Astrocyte of the hippocampus (primary cell): ENCODE results near the gene PTPRB.

Experiments
- DNase-seq: peaks from one replicate; pipeline ENCODE4 v3.0.0; 2011; ENCODE audit warnings: low read depth, low spot score

PTPRB gene

DNA sequence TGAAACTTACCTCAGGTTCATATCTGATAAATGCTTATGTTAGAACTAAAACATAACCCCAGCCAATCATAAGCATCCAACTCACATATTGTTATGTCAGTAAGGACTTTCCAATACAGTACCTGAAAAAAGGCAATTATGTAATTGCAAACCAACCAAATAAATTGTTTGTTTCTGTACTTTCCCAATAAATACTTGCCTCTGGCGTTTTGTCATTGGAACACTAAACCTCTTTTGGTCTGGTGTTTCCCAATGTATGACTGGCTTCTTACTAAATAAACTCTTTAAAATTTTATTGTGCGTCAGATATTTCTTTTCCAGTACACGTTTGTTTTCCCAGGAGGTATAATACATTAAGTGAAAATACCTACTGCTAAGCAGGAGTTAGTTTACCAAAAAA lies 6.7 kb upstream of the PTPRB start:
- DNase-seq = no peak

DNA sequence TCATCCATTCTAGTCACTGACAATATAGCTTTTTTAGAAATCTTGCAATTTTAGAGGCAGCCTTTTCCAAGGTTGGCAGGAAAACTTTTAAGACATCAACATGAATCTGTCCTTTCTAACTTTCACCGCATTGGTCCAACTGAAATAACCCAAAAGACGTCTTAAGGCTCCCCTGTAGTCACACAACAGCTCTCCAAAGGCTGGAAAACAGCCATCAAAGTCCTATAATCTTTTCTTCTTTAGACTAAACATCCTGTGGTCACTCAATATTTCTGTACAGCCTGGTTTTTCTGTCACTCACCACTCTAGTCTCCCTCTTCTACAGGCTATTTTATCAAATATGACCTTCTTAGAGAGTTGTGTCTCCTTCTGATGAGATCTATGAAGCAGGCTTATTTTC lies 4.5 kb upstream of the PTPRB start:
- DNase-seq = no peak

- DNase-seq = no peak
Observed at GRCh38 chr12:70640901-70641300, 3.7 kb upstream of the PTPRB start.

DNA sequence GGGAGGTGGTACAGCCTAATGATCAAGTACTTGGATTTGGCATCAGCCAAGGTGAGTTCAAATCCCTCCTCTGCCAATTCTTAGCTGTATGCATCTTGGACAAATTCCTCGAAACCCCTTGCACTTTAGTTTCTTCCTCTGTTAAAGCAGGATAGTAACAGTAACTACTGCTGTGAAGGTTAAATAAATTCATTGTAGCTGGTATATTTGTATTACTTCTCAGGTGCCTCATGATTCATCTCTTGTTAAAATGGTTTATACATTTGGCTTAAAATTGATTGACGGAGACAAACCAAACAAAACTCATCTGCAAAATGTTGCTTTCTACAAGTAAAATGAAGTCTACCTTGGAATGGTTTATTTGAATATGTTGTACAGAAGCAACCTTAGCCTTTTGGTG lies 2.3 kb upstream of the PTPRB start:
- DNase-seq = no peak

GRCh38 chr12:70638639-70639360 lies 1.6 kb upstream of the PTPRB start:
- no peak for DNase-seq

- no peak for DNase-seq
Observed at GRCh38 chr12:70635755-70636154, 1.5 kb downstream of the PTPRB start.

- no peak for DNase-seq
Observed at GRCh38 chr12:70628701-70629480, 8.3 kb downstream of the PTPRB start.

GRCh38 chr12:70627677-70628076 lies 9.6 kb downstream of the PTPRB start:
- DNase-seq = no peak

DNA sequence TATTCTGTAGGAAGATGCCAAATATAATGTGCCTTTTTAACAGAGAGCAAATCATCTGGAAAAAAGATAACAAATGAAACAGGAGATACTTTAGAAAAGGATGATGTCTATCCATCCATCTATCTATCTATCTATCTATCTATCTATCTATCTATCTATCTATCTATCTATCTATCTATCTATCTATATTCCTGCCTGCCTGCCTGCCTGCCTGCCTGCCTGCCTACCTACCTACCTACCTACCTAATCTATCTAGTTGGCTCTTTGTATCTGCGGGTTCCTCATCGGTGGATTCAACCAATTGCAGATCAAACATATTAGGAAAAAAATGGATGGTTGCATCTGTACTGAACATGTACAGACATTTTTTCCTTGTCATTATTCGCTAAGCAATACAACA lies 11.0 kb downstream of the PTPRB start:
- DNase-seq = no peak

DNA sequence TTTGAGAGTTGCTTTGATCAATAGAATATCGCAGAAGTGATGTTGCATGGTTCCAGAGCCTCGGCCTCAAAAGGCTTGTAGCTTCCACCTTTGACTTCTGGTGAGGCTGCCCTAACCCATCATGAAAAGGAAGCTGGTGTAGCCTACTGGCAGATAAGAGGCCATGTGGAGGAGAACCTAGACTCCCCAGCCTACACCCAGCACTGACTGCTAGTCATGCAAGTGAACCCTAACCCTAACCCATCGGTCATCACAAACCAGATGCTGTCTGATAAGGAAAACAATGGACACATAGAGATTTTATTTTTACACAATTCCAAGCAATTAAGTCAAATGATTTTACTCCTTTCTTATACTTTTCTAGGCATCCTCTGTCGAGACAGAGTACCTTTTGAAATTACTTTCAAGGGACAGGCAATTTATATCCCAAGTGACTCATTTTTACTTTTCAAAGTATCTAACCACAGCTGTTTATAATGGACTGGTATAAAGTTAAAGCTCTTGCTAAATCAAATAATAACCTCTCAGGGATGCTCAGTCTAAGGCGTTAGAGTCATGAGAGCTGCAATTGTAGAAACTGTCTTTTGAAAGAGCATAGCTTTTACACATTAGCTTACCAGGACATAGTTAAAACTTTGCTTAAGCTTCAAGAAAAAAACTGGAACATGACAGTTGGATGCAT lies 17.6 kb downstream of the PTPRB start:
- DNase-seq = peak; percentile 16

- DNase-seq = no peak
Observed at GRCh38 chr12:70618371-70618770, 18.9 kb downstream of the PTPRB start.

DNA sequence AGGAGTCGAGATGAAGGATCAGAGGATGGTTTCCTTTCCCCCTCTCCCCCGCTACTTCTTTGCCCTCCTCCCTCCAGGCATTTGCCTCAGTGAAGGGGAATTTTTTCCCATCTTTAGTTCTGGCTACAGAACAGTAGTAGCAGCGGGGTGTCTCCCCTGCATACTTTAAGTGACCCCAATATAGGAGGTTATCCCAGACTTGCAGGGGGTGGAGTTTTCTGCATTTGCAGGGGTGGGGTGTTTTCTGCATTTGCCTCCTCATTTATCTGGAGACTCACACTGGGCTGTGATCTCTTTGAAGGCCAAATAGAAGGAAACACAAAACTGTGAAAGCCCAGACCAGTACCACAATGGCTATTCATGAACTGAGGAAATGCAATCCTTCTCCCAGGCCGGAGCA lies 19.8 kb downstream of the PTPRB start:
- DNase-seq = no peak

DNA sequence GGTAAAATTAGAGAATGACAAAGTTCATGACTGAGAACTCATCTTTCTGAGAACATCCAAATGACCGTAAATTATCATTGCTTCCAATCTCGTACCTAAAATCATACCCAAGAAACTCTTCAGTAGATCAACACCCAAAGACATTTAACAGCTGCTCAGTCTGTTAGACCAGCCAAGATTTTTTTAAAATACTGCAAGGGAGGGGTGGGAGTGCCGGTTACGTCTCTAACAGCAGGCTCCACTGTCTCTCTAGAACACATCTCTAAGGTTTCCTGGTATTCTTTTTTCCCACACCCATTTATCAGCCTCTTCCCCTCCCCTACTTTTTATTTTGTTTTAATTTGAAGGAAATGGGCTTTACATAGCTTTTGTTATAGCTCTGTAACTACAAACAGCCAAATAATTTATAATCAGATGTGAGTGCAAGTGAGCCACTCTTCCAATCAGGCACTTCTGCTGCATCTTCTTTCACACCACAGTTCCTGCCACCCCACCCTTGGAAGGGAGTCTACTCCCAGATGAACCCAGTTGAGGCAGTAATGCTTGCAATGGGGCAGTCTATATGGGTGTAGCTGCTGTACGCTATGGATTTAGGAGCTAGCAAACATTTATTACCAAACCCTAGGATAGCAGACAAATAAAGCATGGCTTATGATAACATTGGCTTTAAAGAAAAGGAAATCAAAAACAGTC lies 21.9 kb downstream of the PTPRB start:
- DNase-seq = no peak

DNA sequence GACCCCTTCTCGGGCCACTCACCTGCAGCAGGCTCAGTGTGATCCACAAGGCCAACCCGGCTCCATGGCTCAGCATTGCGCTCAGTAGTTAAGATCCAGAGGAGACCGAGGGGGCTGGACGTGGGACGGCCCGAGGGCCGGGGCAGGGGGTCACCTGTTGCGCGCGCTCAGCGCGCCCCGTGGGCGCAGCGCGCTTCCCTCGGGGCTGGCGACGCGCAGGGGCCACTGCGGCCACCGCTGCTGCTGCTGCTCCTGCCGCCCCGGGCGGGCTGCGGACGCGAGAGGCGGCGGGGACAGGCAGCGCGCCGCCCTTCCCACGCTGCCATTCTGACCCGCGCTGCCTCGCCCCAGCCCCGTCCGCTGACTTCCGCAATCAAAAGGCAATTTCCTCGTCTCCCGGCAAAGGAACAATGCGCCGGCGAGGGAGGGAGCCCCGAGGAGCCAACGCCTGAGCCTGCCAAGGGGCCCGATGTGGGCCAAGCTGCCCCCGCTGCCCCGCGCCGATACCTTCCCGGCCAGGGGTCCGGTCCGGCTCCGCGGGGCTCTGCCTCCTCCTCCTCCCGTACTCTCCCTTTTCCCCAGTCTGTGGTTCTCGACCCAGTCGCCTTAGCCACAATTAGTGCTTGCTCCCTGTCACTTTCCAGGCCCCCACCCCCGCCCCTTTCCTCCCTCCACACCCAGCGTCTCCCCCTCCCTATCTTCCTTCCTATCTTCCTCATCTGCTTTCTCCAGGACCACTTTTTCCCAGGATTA lies 27.3 kb downstream of the PTPRB start:
- DNase-seq = peak; percentile 52

GRCh38 chr12:70609203-70609602 lies 28.0 kb downstream of the PTPRB start:
- no peak for DNase-seq

GRCh38 chr12:70608184-70608583 lies 29.0 kb downstream of the PTPRB start:
- DNase-seq = no peak

GRCh38 chr12:70607107-70607506 lies 30.1 kb downstream of the PTPRB start:
- no peak for DNase-seq

DNA sequence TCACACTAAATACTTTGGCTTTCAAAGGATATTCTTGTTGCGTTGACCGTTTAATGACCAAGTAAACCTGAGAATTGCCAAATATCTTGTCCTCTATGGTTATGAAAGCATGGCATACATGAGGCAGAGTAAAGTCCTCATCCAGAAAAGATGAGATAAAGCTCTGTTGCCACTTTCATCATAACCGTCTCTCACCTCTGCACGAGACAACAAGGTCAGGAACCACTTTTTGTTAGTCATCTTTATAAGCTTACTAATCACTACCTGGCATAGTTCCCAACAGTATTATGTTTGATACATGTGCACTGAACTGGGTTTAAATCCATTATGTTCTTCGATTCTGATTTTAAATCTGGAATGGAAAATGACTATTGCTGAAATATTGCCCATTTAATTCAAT lies 31.3 kb downstream of the PTPRB start:
- no peak for DNase-seq

DNA sequence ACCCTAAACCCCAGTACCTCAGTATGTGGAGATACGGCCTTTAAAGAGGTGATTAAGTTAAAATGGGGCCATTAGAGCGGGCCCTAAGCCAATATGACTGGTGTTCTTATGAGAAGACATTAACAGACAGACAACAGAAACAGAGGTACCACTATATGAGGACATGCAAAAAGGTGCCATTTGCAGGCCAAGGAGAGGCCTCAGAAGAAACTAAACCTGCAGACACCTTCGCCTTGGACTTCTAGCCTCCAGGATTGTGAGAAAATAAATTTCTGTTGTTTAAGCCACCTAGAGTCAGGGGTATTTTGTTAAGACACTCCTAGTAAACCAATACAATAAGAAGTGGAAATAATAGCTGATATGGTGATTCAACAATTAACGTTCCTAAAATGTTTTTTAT lies 32.6 kb downstream of the PTPRB start:
- no peak for DNase-seq

DNA sequence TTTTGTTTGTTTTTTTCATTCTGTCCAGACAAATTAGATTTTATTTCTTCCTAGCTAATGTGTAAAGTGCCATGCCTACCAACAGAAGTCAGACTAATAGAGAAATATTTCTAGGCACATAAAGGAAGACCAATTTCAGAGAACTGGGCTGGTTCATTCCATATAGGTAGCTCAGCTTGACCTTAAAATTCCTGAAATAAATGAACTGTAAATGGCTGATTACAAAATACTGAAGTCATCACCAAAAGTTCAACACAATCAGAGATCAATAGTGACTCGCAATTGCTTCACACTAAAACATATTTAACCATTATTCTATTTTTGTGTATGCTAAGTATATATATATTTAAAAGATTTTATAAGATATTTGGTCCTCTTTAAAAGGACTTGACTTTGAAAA lies 34.2 kb downstream of the PTPRB start:
- DNase-seq = no peak

- DNase-seq = peak; percentile 46
Observed at GRCh38 chr12:70598467-70599193, 38.6 kb downstream of the PTPRB start.
